Astrocyte (in vitro differentiated cells and primary cell): Measurements from ENCODE around the gene GH1. TPM values are rescaled to one million over a fixed set of nuclear protein-coding genes. Genes with fewer than 3 reads are reported as not detected.
"Not testable (repeated sequence)": the region's sequence is repeated elsewhere in the genome, so short reads cannot be mapped to it uniquely, and the experiment has no call there.

ENCODE experiments used
- DNase-seq: peaks from one replicate; pipeline ENCODE4 v3.0.0-alpha.2; 2010; ENCODE audit warnings: low read depth
- FAIRE-seq: peaks from 2 replicates; lab custom pipeline; 2011; peaks lifted over from hg19 to GRCh38; lab: Jason Lieb, UNC
- H2AFZ ChIP-seq: 2 replicates; pipeline ENCODE4 v1.6.0; 2012; ENCODE audit warnings: low read depth, low read length, inconsistent platforms
- H3K27ac ChIP-seq: 2 replicates; pipeline ENCODE4 v1.5.1; 2011; ENCODE audit warnings: low read depth, low read length, inconsistent platforms
- H3K27me3 ChIP-seq: 2 replicates; pipeline ENCODE4 v1.6.0; 2011; ENCODE audit warnings: low read length, inconsistent platforms; ENCODE audit not compliant: insufficient read depth
- H3K36me3 ChIP-seq: 2 replicates; pipeline ENCODE4 v1.5.1; 2011; ENCODE audit warnings: low read length, inconsistent platforms; ENCODE audit not compliant: insufficient read depth
- H3K4me1 ChIP-seq: 2 replicates; pipeline ENCODE4 v1.5.1; 2011; ENCODE audit warnings: low read length, inconsistent platforms; ENCODE audit not compliant: insufficient read depth
- H3K4me2 ChIP-seq: 2 replicates; pipeline ENCODE4 v1.6.0; 2012; ENCODE audit warnings: low read length, inconsistent platforms
- H3K4me3 ChIP-seq: 2 replicates; pipeline ENCODE4 v1.5.1; 2011; ENCODE audit warnings: low read depth, mild to moderate bottlenecking, low read length, inconsistent platforms; ENCODE audit not compliant: insufficient read depth
- H3K79me2 ChIP-seq: 2 replicates; pipeline ENCODE4 v1.6.0; 2012; ENCODE audit warnings: mild to moderate bottlenecking, low read length, inconsistent platforms; ENCODE audit not compliant: insufficient read depth
- H3K9ac ChIP-seq: 2 replicates; pipeline ENCODE4 v1.6.0; 2012; ENCODE audit warnings: mild to moderate bottlenecking, low read length, inconsistent platforms
- H3K9me3 ChIP-seq: 2 replicates; pipeline ENCODE4 v1.5.1; 2012; ENCODE audit warnings: low read depth, mild to moderate bottlenecking, low read length, inconsistent platforms; ENCODE audit not compliant: insufficient read depth
- H4K20me1 ChIP-seq: 2 replicates; pipeline ENCODE4 v1.6.0; 2012; ENCODE audit warnings: low read length, inconsistent platforms; ENCODE audit not compliant: insufficient read depth
- H3K27ac Mint-ChIP-seq: one replicate; pipeline ENCODE4 v1.8.0; 2021; ENCODE audit warnings: mild to moderate bottlenecking, mixed read lengths; ENCODE audit not compliant: unreplicated experiment
- H3K27me3 Mint-ChIP-seq: one replicate; pipeline ENCODE4 v1.8.0; 2021; ENCODE audit warnings: low read depth, mixed read lengths; ENCODE audit not compliant: unreplicated experiment
- H3K36me3 Mint-ChIP-seq: one replicate; pipeline ENCODE4 v1.8.0; 2021; ENCODE audit warnings: low read depth, mixed read lengths; ENCODE audit not compliant: unreplicated experiment
- H3K4me1 Mint-ChIP-seq: one replicate; pipeline ENCODE4 v1.8.0; 2021; ENCODE audit warnings: low read depth, mixed read lengths; ENCODE audit not compliant: unreplicated experiment
- H3K4me3 Mint-ChIP-seq: one replicate; pipeline ENCODE4 v1.8.0; 2021; ENCODE audit warnings: mild to moderate bottlenecking, moderate library complexity, mixed read lengths; ENCODE audit not compliant: unreplicated experiment
- H3K9me3 Mint-ChIP-seq: one replicate; pipeline ENCODE4 v1.8.0; 2021; ENCODE audit warnings: mild to moderate bottlenecking, mixed read lengths; ENCODE audit not compliant: unreplicated experiment
- CTCF ChIP-seq: IDR thresholded peaks from 2 replicates; pipeline ENCODE4 v1.5.1; 2011; ENCODE audit warnings: low read depth, mild to moderate bottlenecking, inconsistent platforms, low read length, moderate library complexity; ENCODE audit not compliant: insufficient read depth
- total RNA-seq: library from RNA; stranded (reverse); gene quantifications from 2 replicates; pipeline ENCODE4 v1.2.1, GENCODE V29; 2021

Gene GH1
- total RNA-seq, 1 donor from 2014 or later = not detected

GRCh38 chr17:63907161-63907778 lies 11.4 kb downstream of the GH1 start:
- H3K4me3 Mint-ChIP-seq, H3K9me3 ChIP-seq, H3K36me3 ChIP-seq, DNase-seq, H3K9ac ChIP-seq, H3K27ac Mint-ChIP-seq, H3K79me2 ChIP-seq, H4K20me1 ChIP-seq, H3K36me3 Mint-ChIP-seq, H3K4me3 ChIP-seq, H3K27ac ChIP-seq, H3K9me3 Mint-ChIP-seq, H3K4me1 ChIP-seq, H3K4me1 Mint-ChIP-seq, FAIRE-seq, H3K4me2 ChIP-seq, H2AFZ ChIP-seq: not testable (repeated sequence)
- H3K27me3 Mint-ChIP-seq = peaks cover 21% of the 10 kb centered on the region
- H3K27me3 ChIP-seq = peaks cover 13% of the 10 kb centered on the region

DNA sequence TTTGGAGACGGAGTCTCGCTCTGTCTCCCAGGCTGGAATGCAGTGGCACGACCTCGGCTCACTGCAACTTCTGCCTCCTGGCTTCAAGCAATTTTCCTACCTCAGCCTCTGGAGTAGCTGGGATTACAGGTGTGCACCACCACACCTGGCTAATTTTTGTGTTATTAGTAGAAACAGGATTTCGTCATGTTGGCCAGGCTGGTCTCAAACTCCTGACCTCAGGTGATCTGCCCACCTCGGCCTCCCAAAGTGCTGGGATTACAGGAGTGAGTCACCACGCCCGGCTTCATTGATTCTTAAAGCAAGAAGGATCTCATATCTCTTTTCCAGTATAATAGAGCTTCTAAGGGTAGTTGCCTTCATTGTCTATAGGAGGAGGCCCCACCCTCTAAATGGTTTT lies 13.8 kb downstream of the GH1 start:
- H3K4me3 ChIP-seq, H3K4me2 ChIP-seq, H3K9ac ChIP-seq, FAIRE-seq, H3K9me3 Mint-ChIP-seq, H4K20me1 ChIP-seq, H3K4me1 ChIP-seq, H3K4me1 Mint-ChIP-seq, H3K27ac ChIP-seq, H2AFZ ChIP-seq, H3K36me3 ChIP-seq, H3K79me2 ChIP-seq, DNase-seq, H3K27ac Mint-ChIP-seq, H3K4me3 Mint-ChIP-seq, H3K36me3 Mint-ChIP-seq, H3K9me3 ChIP-seq: not testable (repeated sequence)
- peaks cover 14% of the 10 kb centered on the region for H3K27me3 Mint-ChIP-seq
- peaks cover 13% of the 10 kb centered on the region for H3K27me3 ChIP-seq

- H3K27me3 Mint-ChIP-seq = peaks cover 12% of the 10 kb centered on the region
- TF ChIP-seq CTCF = peak; percentile 25
- DNase-seq, H3K4me3 Mint-ChIP-seq, H3K4me3 ChIP-seq, H3K4me1 Mint-ChIP-seq, H3K9me3 Mint-ChIP-seq, H3K4me1 ChIP-seq, H3K4me2 ChIP-seq, FAIRE-seq, H2AFZ ChIP-seq, H3K36me3 Mint-ChIP-seq, H3K79me2 ChIP-seq, H3K36me3 ChIP-seq, H3K27ac Mint-ChIP-seq, H3K9me3 ChIP-seq, H4K20me1 ChIP-seq, H3K9ac ChIP-seq, H3K27ac ChIP-seq: not testable (repeated sequence)
- H3K27me3 ChIP-seq = peaks cover 13% of the 10 kb centered on the region
Measured at GRCh38 chr17:63903787-63904201, 14.8 kb downstream of the GH1 start.

DNA sequence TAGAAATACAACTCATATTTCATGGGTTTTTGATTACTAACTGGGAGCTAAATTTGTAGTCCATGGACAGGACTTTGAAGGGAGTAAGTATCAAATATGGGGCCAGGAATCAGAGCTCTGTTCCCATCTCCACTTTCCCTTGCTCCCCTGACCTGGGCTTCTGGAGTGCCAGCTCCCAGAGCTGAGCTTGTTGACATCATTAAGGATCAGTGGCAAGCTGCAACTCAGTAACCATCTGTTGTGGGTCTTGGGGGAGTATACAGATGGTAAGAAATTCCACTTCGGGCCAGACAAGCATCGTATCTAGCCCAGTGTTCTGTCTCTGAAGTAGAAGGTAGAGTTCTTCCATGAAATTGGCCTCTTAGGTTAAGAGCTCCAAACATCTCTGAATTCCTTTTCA lies 16.7 kb downstream of the GH1 start:
- not testable (repeated sequence) for H3K4me1 ChIP-seq, H3K27me3 ChIP-seq, H2AFZ ChIP-seq, H3K36me3 Mint-ChIP-seq, H3K9me3 ChIP-seq, H3K4me3 Mint-ChIP-seq, H4K20me1 ChIP-seq, H3K36me3 ChIP-seq, H3K27ac ChIP-seq, DNase-seq, H3K79me2 ChIP-seq, H3K4me1 Mint-ChIP-seq, H3K27ac Mint-ChIP-seq, H3K9me3 Mint-ChIP-seq, H3K9ac ChIP-seq, FAIRE-seq, H3K4me3 ChIP-seq, H3K4me2 ChIP-seq
- peaks cover 14% of the 10 kb centered on the region for H3K27me3 Mint-ChIP-seq

- not testable (repeated sequence) for H4K20me1 ChIP-seq, H3K4me3 Mint-ChIP-seq, H3K27ac Mint-ChIP-seq, H3K9ac ChIP-seq, H3K36me3 ChIP-seq, H3K4me3 ChIP-seq, H2AFZ ChIP-seq, H3K9me3 ChIP-seq, DNase-seq, H3K4me2 ChIP-seq, H3K4me1 ChIP-seq, H3K27ac ChIP-seq, H3K4me1 Mint-ChIP-seq, H3K36me3 Mint-ChIP-seq, H3K79me2 ChIP-seq, H3K27me3 ChIP-seq, FAIRE-seq, H3K9me3 Mint-ChIP-seq
- H3K27me3 Mint-ChIP-seq = peaks cover 14% of the 10 kb centered on the region
Measured at GRCh38 chr17:63898899-63899798, 19.5 kb downstream of the GH1 start.
